B cell (primary cell): Measurements from ENCODE around the gene SCRT2. TPM values are rescaled to one million over a fixed set of nuclear protein-coding genes. Genes with fewer than 3 reads are reported as not detected.

Experiments used
- ATAC-seq: fragments of 200-7000 bp; cut with Tn5 transposase; one replicate; pipeline ENCODE4 v1.10.0; 2021; ENCODE audit warnings: low read depth, mild to moderate bottlenecking, moderate number of reproducible peaks, moderate library complexity
- CTCF ChIA-PET: fragments of 350-600 bp; sonication (Branson Sonifier 250); formaldehyde crosslinking; loops from one replicate; lab custom pipeline; 2021; ENCODE audit warnings: antibody characterized with exemption, inconsistent platforms; lab: Charles Lee
- POLR2A ChIA-PET: fragments of 350-600 bp; sonication (Branson Sonifier 250); formaldehyde crosslinking; loops from one replicate; lab custom pipeline; 2021; ENCODE audit warnings: antibody characterized with exemption; lab: Charles Lee
- DNase-seq: peaks from one replicate; pipeline ENCODE4 v3.0.0; 2013
- H2AFZ ChIP-seq: 2 replicates; pipeline ENCODE4 v1.6.1; 2012; ENCODE audit warnings: mild to moderate bottlenecking, low read depth, low read length; ENCODE audit not compliant: insufficient read depth, poor library complexity, severe bottlenecking
- H3K27ac ChIP-seq, 2 donors: 1 replicate in 1 of 2; 2 replicates in 1 of 2; pipeline ENCODE4 v1.5.1; 2012 to 2013; ENCODE audit warnings: low read length in 2 of 2, mild to moderate bottlenecking in 2 of 2, moderate library complexity in 1 of 2
- H3K27me3 ChIP-seq, 4 experiments: fragments of 200-600 bp in 1 of 4; sonication (generic) in 1 of 4; replicated peaks in 1 of 4; 1 replicate in 2 of 4; 2 replicates in 2 of 4; pipeline versions ENCODE4 v1.6.1 to v1.7.0; 2013 to 2016; ENCODE audit warnings: low read length in 3 of 4, mild to moderate bottlenecking in 2 of 4, mixed read lengths in 1 of 4, moderate library complexity in 1 of 4; ENCODE audit not compliant: insufficient read depth in 4 of 4, control insufficient read depth in 3 of 4; ENCODE audit errors: control extremely low read depth in 1 of 4
- H3K36me3 ChIP-seq, 2 experiments: replicated peaks in 1 of 2; 1 replicate in 1 of 2; 2 replicates in 1 of 2; pipeline versions ENCODE4 v1.6.1 to v1.7.1; 2013; ENCODE audit warnings: low read length in 1 of 2; ENCODE audit not compliant: insufficient read depth in 2 of 2, control insufficient read depth in 1 of 2; ENCODE audit errors: control extremely low read depth in 1 of 2, extremely low read depth in 1 of 2
- H3K4me1 ChIP-seq, 2 donors: fragments of 200-600 bp in 1 of 2; sonication (generic) in 1 of 2; 1 replicate in 1 of 2; 2 replicates in 1 of 2; pipeline versions ENCODE4 v1.5.1 to v1.6.1; 2013 to 2017; ENCODE audit warnings: low read length in 2 of 2; ENCODE audit not compliant: control insufficient read depth in 2 of 2, insufficient read depth in 2 of 2
- H3K4me2 ChIP-seq: replicated peaks from 2 replicates; pipeline ENCODE3; 2012; ENCODE audit warnings: mild to moderate bottlenecking, low read depth, low read length; ENCODE audit not compliant: poor library complexity, severe bottlenecking
- H3K4me3 ChIP-seq, 5 experiments: fragments of 200-600 bp in 1 of 5; sonication (generic) in 1 of 5; 1 replicate in 3 of 5; 2 replicates in 2 of 5; pipeline versions ENCODE4 v1.5.1 to v1.7.0; 2011 to 2016; ENCODE audit warnings: low read length in 4 of 5, mild to moderate bottlenecking in 4 of 5, low read depth in 2 of 5, control low read depth in 1 of 5, moderate library complexity in 1 of 5; ENCODE audit not compliant: insufficient read depth in 1 of 5; ENCODE audit errors: control extremely low read depth in 1 of 5, extremely low read depth in 1 of 5
- H3K79me2 ChIP-seq: fragments of 200-600 bp; sonication (generic); one replicate; pipeline ENCODE4 v1.6.0; 2016; ENCODE audit warnings: low read length; ENCODE audit not compliant: control insufficient read depth, insufficient read depth
- H3K9ac ChIP-seq: fragments of 200-600 bp; sonication (generic); 2 replicates; pipeline ENCODE4 v1.6.1; 2017; ENCODE audit warnings: mild to moderate bottlenecking, low read length, moderate library complexity
- H3K9me3 ChIP-seq, 3 donors: one replicate each; pipeline versions ENCODE4 v1.6.1 to v1.7.1; 2013; ENCODE audit warnings: low read length in 2 of 3; ENCODE audit not compliant: control insufficient read depth in 2 of 3, insufficient read depth in 1 of 3; ENCODE audit errors: control extremely low read depth in 1 of 3
- H4K20me1 ChIP-seq: 2 replicates; pipeline ENCODE4 v1.6.0; 2012; ENCODE audit warnings: mild to moderate bottlenecking, low read length; ENCODE audit not compliant: insufficient read depth, control insufficient read depth, poor library complexity, severe bottlenecking
- H3K27ac Mint-ChIP-seq: one replicate; pipeline ENCODE4 v1.8.0; 2021; ENCODE audit warnings: mixed read lengths
- H3K27me3 Mint-ChIP-seq: one replicate; pipeline ENCODE4 v1.8.0; 2021; ENCODE audit warnings: mixed read lengths
- H3K4me1 Mint-ChIP-seq: one replicate; pipeline ENCODE4 v1.8.0; 2021; ENCODE audit warnings: mixed read lengths
- H3K4me3 Mint-ChIP-seq: one replicate; pipeline ENCODE4 v1.8.0; 2021; ENCODE audit warnings: mixed read lengths
- H3K9me3 Mint-ChIP-seq: one replicate; pipeline ENCODE4 v1.8.0; 2022; ENCODE audit warnings: mixed read lengths; ENCODE audit not compliant: insufficient read depth
- EZH2 ChIP-seq: IDR thresholded peaks from 2 replicates; pipeline ENCODE4 v1.6.1; 2012; ENCODE audit warnings: borderline replicate concordance, low read depth, mild to moderate bottlenecking, moderate library complexity, low read length; ENCODE audit not compliant: insufficient read depth, poor library complexity, severe bottlenecking
- WGBS: methylation state at CpG from one replicate; pipeline ENCODE4 v1.1.5; 2013; ENCODE audit warnings: missing lambda C conversion rate; ENCODE audit not compliant: insufficient coverage; 5-methylcytosine and 5-hydroxymethylcytosine counted together
- intact Hi-C: fragments of 100-400 bp; cut with micrococcal nuclease; formaldehyde crosslinking; loops from one replicate; pipeline ENCODE4 v1.10.0; 2022
- polyA plus RNA-seq: library from polyadenylated mRNA; depleted of rRNA; stranded (reverse); fragments of >200 nt; gene quantifications from 2 replicates; pipeline ENCODE4 v1.2.3, GENCODE V29; 2012
- total RNA-seq, 2 donors: library from RNA; stranded (reverse); fragments of 120-200 nt in 1 of 2; gene quantifications; 1 replicate in 1 of 2; 2 replicates in 1 of 2; pipeline versions ENCODE4 v1.2.3 to v1.2.4, GENCODE V29; 2013 to 2022
- TF ChIP-seq, protein P1 (sequence below): fragments of 200-600 bp; IDR thresholded peaks from one replicate; pipeline ENCODE4 v1.8.0; 2022; ENCODE audit warnings: antibody characterized with exemption, mild to moderate bottlenecking

The SCRT2 gene
- total and polyA plus RNA-seq, 2 donors (not counting 1 experiment from before 2014, with no cell fraction given) = not detected

DNA sequence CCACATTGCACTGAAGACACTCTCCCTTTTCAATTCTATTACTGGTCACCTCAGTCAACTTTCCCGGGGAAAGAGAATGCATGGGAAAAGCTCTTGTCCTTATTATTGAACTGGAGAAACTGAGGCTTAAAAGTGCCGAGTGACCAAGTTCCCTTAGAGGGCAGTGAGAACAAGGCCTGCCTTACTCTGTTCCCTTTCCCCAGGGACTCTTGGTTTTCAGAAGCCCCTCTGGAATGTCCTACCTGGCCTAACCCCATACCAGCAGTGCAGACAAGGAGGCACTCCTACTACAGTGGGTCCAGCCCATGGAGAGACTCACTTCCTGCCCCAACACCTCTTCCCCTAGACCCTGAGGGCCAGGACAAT is 28.8 kb downstream of the SCRT2 start:
- TF ChIP-seq, protein P1, sequence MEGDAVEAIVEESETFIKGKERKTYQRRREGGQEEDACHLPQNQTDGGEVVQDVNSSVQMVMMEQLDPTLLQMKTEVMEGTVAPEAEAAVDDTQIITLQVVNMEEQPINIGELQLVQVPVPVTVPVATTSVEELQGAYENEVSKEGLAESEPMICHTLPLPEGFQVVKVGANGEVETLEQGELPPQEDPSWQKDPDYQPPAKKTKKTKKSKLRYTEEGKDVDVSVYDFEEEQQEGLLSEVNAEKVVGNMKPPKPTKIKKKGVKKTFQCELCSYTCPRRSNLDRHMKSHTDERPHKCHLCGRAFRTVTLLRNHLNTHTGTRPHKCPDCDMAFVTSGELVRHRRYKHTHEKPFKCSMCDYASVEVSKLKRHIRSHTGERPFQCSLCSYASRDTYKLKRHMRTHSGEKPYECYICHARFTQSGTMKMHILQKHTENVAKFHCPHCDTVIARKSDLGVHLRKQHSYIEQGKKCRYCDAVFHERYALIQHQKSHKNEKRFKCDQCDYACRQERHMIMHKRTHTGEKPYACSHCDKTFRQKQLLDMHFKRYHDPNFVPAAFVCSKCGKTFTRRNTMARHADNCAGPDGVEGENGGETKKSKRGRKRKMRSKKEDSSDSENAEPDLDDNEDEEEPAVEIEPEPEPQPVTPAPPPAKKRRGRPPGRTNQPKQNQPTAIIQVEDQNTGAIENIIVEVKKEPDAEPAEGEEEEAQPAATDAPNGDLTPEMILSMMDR = no peak
- TF ChIP-seq EZH2 = no peak
- peaks cover 0 to 4% (median 0%) of the 10 kb centered on the region in 3 donors for H3K9me3 ChIP-seq
- Mint-ChIP-seq H3K9me3 (no peaks in the 10 kb centered on the region), H3K27ac (no peak overlapping the region), H3K27me3 (peaks cover 16% of the 10 kb centered on the region), H3K4me1 (peaks cover 9% of the 10 kb centered on the region), H3K4me3 (no peak overlapping the region)
- H3K27ac ChIP-seq = no peak overlapping the region
- no peak for ATAC-seq
- intact Hi-C loops = no loop called here
- ChIA-PET POLR2A (no interaction called here), CTCF (interaction anchor here (0.5 to 2.6 kb wide), 4 partner anchors 9 to 292 kb away, joined by 4 to 13 read pairs (median 6); no protein-coding TSS in a partner anchor)
- WGBS = 100% methylated on average over 2 of the region's 2 CpGs
- no peak overlapping the region for H3K9ac ChIP-seq
- H4K20me1 ChIP-seq = no peaks in the 10 kb centered on the region
- no peak for DNase-seq
- no peak overlapping the region for H2AFZ ChIP-seq
- no peak overlapping the region for H3K4me2 ChIP-seq
- peaks cover 7 to 11% of the 10 kb centered on the region in 2 donors for H3K4me1 ChIP-seq
- H3K4me3 ChIP-seq = no peak overlapping the region
- peaks cover 0 to 4% of the 10 kb centered on the region in 2 experiments for H3K36me3 ChIP-seq
- H3K79me2 ChIP-seq = no peaks in the 10 kb centered on the region
- H3K27me3 ChIP-seq = peaks cover 0 to 23% (median 9%) of the 10 kb centered on the region in 4 experiments

DNA sequence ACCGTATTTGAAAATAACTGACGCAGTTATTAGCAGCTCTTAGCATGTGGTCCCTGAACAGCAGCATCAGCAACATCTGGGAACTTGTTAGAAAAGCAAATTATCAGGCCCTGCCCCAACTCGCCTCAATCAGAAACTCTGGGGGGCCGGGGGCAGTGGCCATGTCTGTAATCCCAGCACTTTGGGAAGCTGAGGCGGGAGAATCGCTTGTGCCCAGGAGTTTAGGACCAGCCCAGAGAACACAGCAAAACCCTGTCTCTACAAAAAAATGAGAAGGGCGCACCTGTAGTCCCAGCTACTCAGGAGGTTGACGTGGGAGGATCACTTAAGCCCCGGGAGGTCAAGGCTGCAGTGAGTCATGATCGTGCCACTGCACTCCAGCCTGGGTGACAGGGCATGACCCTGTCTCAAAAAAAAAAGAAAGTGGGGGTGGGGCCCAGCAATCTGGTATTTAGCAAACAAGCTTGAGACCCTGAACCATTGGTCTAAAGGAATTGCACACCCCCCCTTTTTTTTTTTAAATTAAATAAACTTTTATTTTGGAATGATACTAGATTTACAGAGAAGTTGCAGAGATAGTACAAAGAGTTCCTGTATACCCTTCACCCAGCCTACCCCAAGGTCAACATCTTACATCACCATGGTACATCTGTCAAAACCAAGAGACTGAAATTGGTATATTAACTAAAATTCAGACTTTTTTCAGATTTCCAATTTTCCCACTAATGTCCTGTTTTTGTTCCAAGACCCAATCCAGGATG is 29.3 kb downstream of the SCRT2 start:
- no peak overlapping the region for H3K9ac ChIP-seq
- Mint-ChIP-seq H3K4me1 (peaks cover 8% of the 10 kb centered on the region), H3K27me3 (peaks cover 19% of the 10 kb centered on the region), H3K9me3 (no peaks in the 10 kb centered on the region), H3K4me3 (no peak overlapping the region), H3K27ac (no peak overlapping the region)
- ChIA-PET CTCF (interaction anchor here (0.6 to 2.6 kb wide), 17 partner anchors 8 to 299 kb away, joined by 3 to 13 read pairs (median 4); partner anchors contain the start of gene NRSN2), POLR2A (no interaction called here)
- H3K9me3 ChIP-seq = peaks cover 0 to 4% (median 0%) of the 10 kb centered on the region in 3 donors
- H3K36me3 ChIP-seq = peaks cover 0 to 4% of the 10 kb centered on the region in 2 experiments
- DNase-seq (no peak), ATAC-seq (no peak)
- peaks cover 0 to 23% (median 9%) of the 10 kb centered on the region in 4 experiments for H3K27me3 ChIP-seq
- H3K4me3 ChIP-seq = no peak overlapping the region
- intact Hi-C loops = no loop called here
- 93% methylated on average over 10 of the region's 10 CpGs for WGBS
- no peaks in the 10 kb centered on the region for H3K79me2 ChIP-seq
- TF ChIP-seq, protein P1 = no peak
- no peak for TF ChIP-seq EZH2
- no peak overlapping the region for H3K27ac ChIP-seq
- H3K4me2 ChIP-seq = no peak overlapping the region
- H3K4me1 ChIP-seq = peaks cover 7 to 11% of the 10 kb centered on the region in 2 donors
- no peaks in the 10 kb centered on the region for H4K20me1 ChIP-seq
- no peak overlapping the region for H2AFZ ChIP-seq
